SK-N-MC (cell line): ENCODE results near the gene PTGES.

Source experiments
- EZH2 ChIP-seq: fragments of 200-600 bp; sonication (generic); IDR thresholded peaks from one replicate; pipeline ENCODE4 v1.6.1; 2017; ENCODE audit warnings: antibody characterized with exemption
- POLR2AphosphoS5 ChIP-seq: IDR thresholded peaks from 2 replicates; pipeline ENCODE4 v1.6.1; 2012; ENCODE audit warnings: mild to moderate bottlenecking, low read depth, low read length, borderline replicate concordance

- TF ChIP-seq EZH2 (no peak), POLR2AphosphoS5 (no peak)
These were observed 10.4 kb upstream of the PTGES start for GRCh38 chr9:129762985-129763926.
